ENCODE data around the gene KRTAP4-9.
"Not testable (repeated sequence)": the region's sequence is repeated elsewhere in the genome, so short reads cannot be mapped to it uniquely, and the experiment has no call there.

- TF ChIP-seq, protein P1, sequence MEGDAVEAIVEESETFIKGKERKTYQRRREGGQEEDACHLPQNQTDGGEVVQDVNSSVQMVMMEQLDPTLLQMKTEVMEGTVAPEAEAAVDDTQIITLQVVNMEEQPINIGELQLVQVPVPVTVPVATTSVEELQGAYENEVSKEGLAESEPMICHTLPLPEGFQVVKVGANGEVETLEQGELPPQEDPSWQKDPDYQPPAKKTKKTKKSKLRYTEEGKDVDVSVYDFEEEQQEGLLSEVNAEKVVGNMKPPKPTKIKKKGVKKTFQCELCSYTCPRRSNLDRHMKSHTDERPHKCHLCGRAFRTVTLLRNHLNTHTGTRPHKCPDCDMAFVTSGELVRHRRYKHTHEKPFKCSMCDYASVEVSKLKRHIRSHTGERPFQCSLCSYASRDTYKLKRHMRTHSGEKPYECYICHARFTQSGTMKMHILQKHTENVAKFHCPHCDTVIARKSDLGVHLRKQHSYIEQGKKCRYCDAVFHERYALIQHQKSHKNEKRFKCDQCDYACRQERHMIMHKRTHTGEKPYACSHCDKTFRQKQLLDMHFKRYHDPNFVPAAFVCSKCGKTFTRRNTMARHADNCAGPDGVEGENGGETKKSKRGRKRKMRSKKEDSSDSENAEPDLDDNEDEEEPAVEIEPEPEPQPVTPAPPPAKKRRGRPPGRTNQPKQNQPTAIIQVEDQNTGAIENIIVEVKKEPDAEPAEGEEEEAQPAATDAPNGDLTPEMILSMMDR (IDR thresholded peaks at IDR 0.05; ENCODE audit: low read length) = not testable (repeated sequence)
- TF ChIP-seq EZH2 (IDR thresholded peaks at IDR 0.05; ENCODE audit: borderline replicate concordance, low read length) = not testable (repeated sequence)
These were observed 16.3 kb upstream of the KRTAP4-9 start for GRCh38 chr17:41088760-41089352.

All from OCI-LY1 (cell line).